HCT116 (cell line): ENCODE data around the gene KPRP. TPM values are rescaled to one million over a fixed set of nuclear protein-coding genes. Genes with fewer than 3 reads are reported as not detected.
A peak's percentile ranks its signal among the peaks of the same experiment; 100 is the strongest.

Source experiments
- ATAC-seq: fragments of 200-7000 bp; cut with Tn5 transposase; 2 replicates; pipeline ENCODE4 v1.9.1; 2020; ENCODE audit warnings: mild to moderate bottlenecking, moderate library complexity
- BruUV-seq: library from RNA; stranded (reverse); fragments of 400-500 nt; replicated peaks from 2 replicates; lab custom pipeline; 2021; lab: Mats Ljungman, UMichigan
- CTCF ChIA-PET: fragments of 300-600 bp; sonication (Branson Sonifier 250); formaldehyde crosslinking; loops from one replicate; lab custom pipeline; 2021; ENCODE audit warnings: antibody characterized with exemption; lab: Charles Lee
- POLR2A ChIA-PET: fragments of 300-600, 350-600 bp; sonication (Branson Sonifier 250); formaldehyde crosslinking; loops from one replicate; lab custom pipeline; 2021; ENCODE audit warnings: antibody characterized with exemption; lab: Charles Lee
- RAD21 ChIA-PET, 2 experiments: fragments of 300-600 bp; sonication (Branson Sonifier 250); formaldehyde crosslinking; loops; one replicate each; lab custom pipeline; 2023; ENCODE audit warnings: low total read pairs in 2 of 2; ENCODE audit not compliant: uncharacterized antibody in 2 of 2, unreplicated experiment in 2 of 2, low non-redundant PET in 1 of 2; lab: Charles Lee
- DNase-seq: peaks from one replicate; pipeline ENCODE4 v3.0.0-alpha.2; 2010; ENCODE audit warnings: low read depth, low spot score
- H2AFZ ChIP-seq: fragments of 200-600 bp; shearing (Covaris generic), sonication (generic); 2 replicates; pipeline ENCODE4 v1.6.1; 2017; ENCODE audit warnings: low read depth, mixed run types, mixed read lengths, antibody characterized with exemption, low read length; ENCODE audit not compliant: poor library complexity, severe bottlenecking
- H3K27ac ChIP-seq: 2 replicates; pipeline ENCODE4 v1.5.1; 2012; ENCODE audit warnings: low read depth, low read length
- H3K27me3 ChIP-seq: fragments of 200-600 bp; sonication (generic); 2 replicates; pipeline ENCODE4 v1.6.1; 2016; ENCODE audit warnings: mixed run types, low read length, mixed read lengths; ENCODE audit not compliant: insufficient read depth
- H3K36me3 ChIP-seq, 2 experiments: fragments of 200-500 bp in 1 of 2; fragments of 200-600 bp in 1 of 2; sonication (Bioruptor generic) in 1 of 2; sonication (generic) in 1 of 2; 2 replicates each; pipeline versions ENCODE4 v1.5.1 to v1.6.1; 2014 to 2016; ENCODE audit warnings: low read length in 2 of 2, inconsistent platforms in 1 of 2, mixed read lengths in 1 of 2, mixed run types in 1 of 2; ENCODE audit not compliant: insufficient read depth in 2 of 2, control insufficient read depth in 1 of 2
- H3K4me1 ChIP-seq, 2 experiments: fragments of 200-600 bp in 1 of 2; sonication (generic) in 1 of 2; 2 replicates each; pipeline versions ENCODE4 v1.5.1 to v1.6.1; 2012 to 2017; ENCODE audit warnings: low read length in 2 of 2, inconsistent platforms in 1 of 2, mild to moderate bottlenecking in 1 of 2, mixed read lengths in 1 of 2, mixed run types in 1 of 2, moderate library complexity in 1 of 2; ENCODE audit not compliant: insufficient read depth in 2 of 2, control insufficient read depth in 1 of 2
- H3K4me2 ChIP-seq: fragments of 200-600 bp; sonication (generic); 2 replicates; pipeline ENCODE4 v1.6.1; 2017; ENCODE audit warnings: mixed run types, low read length, mixed read lengths
- H3K4me3 ChIP-seq, 2 experiments: fragments of 200-600 bp in 1 of 2; sonication (generic) in 1 of 2; replicated peaks in 1 of 2; 2 replicates each; pipeline ENCODE4 v1.5.1; 2011 to 2016; ENCODE audit warnings: low read length in 2 of 2, control low read depth in 1 of 2, low read depth in 1 of 2, mild to moderate bottlenecking in 1 of 2, mixed read lengths in 1 of 2, mixed run types in 1 of 2
- H3K79me2 ChIP-seq: fragments of 200-600 bp; sonication (generic); 2 replicates; pipeline ENCODE4 v1.6.1; 2017; ENCODE audit warnings: mild to moderate bottlenecking, mixed run types, low read length, moderate library complexity, mixed read lengths; ENCODE audit not compliant: insufficient read depth
- H3K9ac ChIP-seq: fragments of 200-600 bp; sonication (generic); 2 replicates; pipeline ENCODE4 v1.6.1; 2016; ENCODE audit warnings: low read length, mixed read lengths
- H3K9me2 ChIP-seq: fragments of 200-600 bp; sonication (generic), shearing (Covaris generic); 2 replicates; pipeline ENCODE4 v1.6.1; 2017; ENCODE audit warnings: mixed run types, mild to moderate bottlenecking, moderate library complexity; ENCODE audit not compliant: insufficient read depth
- H3K9me3 ChIP-seq, 2 experiments: fragments of 200-500 bp in 1 of 2; fragments of 200-600 bp in 1 of 2; sonication (Bioruptor generic) in 1 of 2; sonication (generic) in 1 of 2; 2 replicates each; pipeline ENCODE4 v1.6.1; 2014 to 2017; ENCODE audit warnings: low read length in 2 of 2, mixed read lengths in 2 of 2, inconsistent platforms in 1 of 2, low read depth in 1 of 2, mild to moderate bottlenecking in 1 of 2, mixed run types in 1 of 2, moderate library complexity in 1 of 2; ENCODE audit not compliant: control insufficient read depth in 1 of 2, insufficient read depth in 1 of 2
- H4K20me1 ChIP-seq: fragments of 200-600 bp; sonication (generic), shearing (Covaris generic); 2 replicates; pipeline ENCODE4 v1.6.1; 2017; ENCODE audit warnings: mixed run types, mild to moderate bottlenecking, moderate library complexity; ENCODE audit not compliant: insufficient read depth
- ATF3 ChIP-seq: IDR thresholded peaks from 2 replicates; pipeline ENCODE4 v1.6.1; 2012
- CBX3 ChIP-seq: IDR thresholded peaks from 2 replicates; pipeline ENCODE4 v1.6.1; 2012; ENCODE audit warnings: low read depth
- CTCF ChIP-seq, 3 experiments: fragments of 200-600 bp in 1 of 3; sonication (generic) in 1 of 3; IDR thresholded peaks in 2 of 3; conservative IDR thresholded peaks in 1 of 3; 2 replicates each; pipeline ENCODE4 v1.5.1; 2012 to 2017; ENCODE audit warnings: low read depth in 2 of 3, low read length in 2 of 3, antibody characterized with exemption in 1 of 3, borderline replicate concordance in 1 of 3, control low read depth in 1 of 3, mild to moderate bottlenecking in 1 of 3, mixed read lengths in 1 of 3, mixed run types in 1 of 3, moderate library complexity in 1 of 3; ENCODE audit not compliant: insufficient read depth in 1 of 3
- EGR1 ChIP-seq: IDR thresholded peaks from 2 replicates; pipeline ENCODE4 v1.6.1; 2012; ENCODE audit warnings: low read depth
- ELF1 ChIP-seq: IDR thresholded peaks from 2 replicates; pipeline ENCODE4 v1.6.1; 2012; ENCODE audit warnings: low read depth, borderline replicate concordance
- EZH2phosphoT487 ChIP-seq: fragments of 200-600 bp; IDR thresholded peaks from 2 replicates; pipeline ENCODE4 v1.6.1; 2018; ENCODE audit warnings: antibody characterized with exemption, borderline replicate concordance
- POLR2A ChIP-seq: IDR thresholded peaks from 2 replicates; pipeline ENCODE4 v1.7.0; 2011; ENCODE audit warnings: borderline replicate concordance; ENCODE audit not compliant: insufficient read depth, insufficient read length; ENCODE audit errors: extremely low read depth
- RAD21 ChIP-seq: IDR thresholded peaks from 2 replicates; pipeline ENCODE4 v1.6.1; 2012; ENCODE audit warnings: low read depth, mild to moderate bottlenecking
- YY1 ChIP-seq: IDR thresholded peaks from 2 replicates; pipeline ENCODE4 v1.6.1; 2011; ENCODE audit warnings: low read length, low read depth, moderate library complexity, mild to moderate bottlenecking; ENCODE audit not compliant: insufficient replicate concordance; ENCODE audit errors: extremely low read depth
- ZFX ChIP-seq: fragments of 450-650 bp; IDR thresholded peaks from 2 replicates; pipeline ENCODE4 v1.6.1; 2017
- ZNF274 ChIP-seq: fragments of 200-500 bp; sonication (Bioruptor generic); IDR thresholded peaks from 2 replicates; pipeline ENCODE4 v1.6.1; 2014; ENCODE audit warnings: mild to moderate bottlenecking, low read depth, low read length, inconsistent platforms
- intact Hi-C: fragments of 100-400 bp; cut with micrococcal nuclease; formaldehyde crosslinking; loops from 2 replicates; pipeline ENCODE4 v1.10.0; 2022
- total RNA-seq: library from RNA; stranded (reverse); gene quantifications from one replicate; pipeline ENCODE4 v1.2.1, GENCODE V29; 2021; ENCODE audit not compliant: unreplicated experiment

KPRP gene
- total RNA-seq, 1 experiment from 2014 or later, result not detected

GRCh38 chr1:152735648-152736047 lies 22.2 kb upstream of the KPRP start:
- H3K27me3 ChIP-seq, result peaks cover 39% of the 10 kb centered on the region
- no peak overlapping the region for H2AFZ ChIP-seq
- no TSS peak for BruUV-seq
- H3K4me2 ChIP-seq, result no peak overlapping the region
- CTCF ChIA-PET, result no interaction called here
- no peak for DNase-seq
- no peaks in the 10 kb centered on the region for H3K36me3 ChIP-seq
- no peaks in the 10 kb centered on the region for H3K9me2 ChIP-seq
- no peak overlapping the region for H3K27ac ChIP-seq
- TF ChIP-seq YY1, result no peak
- no peak for TF ChIP-seq ZNF274
- peak; percentile 47 for TF ChIP-seq RAD21
- TF ChIP-seq ELF1, result no peak
- no peak for TF ChIP-seq EZH2phosphoT487
- no peak for TF ChIP-seq POLR2A
- no peak for TF ChIP-seq ZFX
- peak; percentile 18 to 66 (median 62); a peak in 4 of 6 replicates for TF ChIP-seq CTCF (IDR thresholded peaks at IDR 0.05 in 2 of 3, conservative IDR thresholded peaks at IDR 0.05 in 1 of 3; ENCODE audit: borderline replicate concordance in 1 of 3, insufficient read depth in 1 of 3, low read depth in 2 of 3, low read length in 2 of 3)
- TF ChIP-seq ATF3, result no peak
- no peak for TF ChIP-seq EGR1
- no peak for TF ChIP-seq CBX3
- no peaks in the 10 kb centered on the region for H3K9me3 ChIP-seq
- H3K4me3 ChIP-seq, result no peak overlapping the region
- H3K4me1 ChIP-seq, result no peaks in the 10 kb centered on the region
- no peak overlapping the region for H3K9ac ChIP-seq
- no peaks in the 10 kb centered on the region for H3K79me2 ChIP-seq
- RAD21 ChIA-PET, result no interaction called here
- POLR2A ChIA-PET, result no interaction called here
- H4K20me1 ChIP-seq, result no peaks in the 10 kb centered on the region
- ATAC-seq, result peak; percentile 83
- intact Hi-C loops, result no loop called here
